ENCODE data around the gene ADARB2. TPM values are rescaled to one million over a fixed set of nuclear protein-coding genes. Genes with fewer than 3 reads are reported as not detected.

The ADARB2 gene
- polyA plus RNA-seq, 1 of the 3 experiments (the other 2 are of a cell fraction) = not detected

DNA sequence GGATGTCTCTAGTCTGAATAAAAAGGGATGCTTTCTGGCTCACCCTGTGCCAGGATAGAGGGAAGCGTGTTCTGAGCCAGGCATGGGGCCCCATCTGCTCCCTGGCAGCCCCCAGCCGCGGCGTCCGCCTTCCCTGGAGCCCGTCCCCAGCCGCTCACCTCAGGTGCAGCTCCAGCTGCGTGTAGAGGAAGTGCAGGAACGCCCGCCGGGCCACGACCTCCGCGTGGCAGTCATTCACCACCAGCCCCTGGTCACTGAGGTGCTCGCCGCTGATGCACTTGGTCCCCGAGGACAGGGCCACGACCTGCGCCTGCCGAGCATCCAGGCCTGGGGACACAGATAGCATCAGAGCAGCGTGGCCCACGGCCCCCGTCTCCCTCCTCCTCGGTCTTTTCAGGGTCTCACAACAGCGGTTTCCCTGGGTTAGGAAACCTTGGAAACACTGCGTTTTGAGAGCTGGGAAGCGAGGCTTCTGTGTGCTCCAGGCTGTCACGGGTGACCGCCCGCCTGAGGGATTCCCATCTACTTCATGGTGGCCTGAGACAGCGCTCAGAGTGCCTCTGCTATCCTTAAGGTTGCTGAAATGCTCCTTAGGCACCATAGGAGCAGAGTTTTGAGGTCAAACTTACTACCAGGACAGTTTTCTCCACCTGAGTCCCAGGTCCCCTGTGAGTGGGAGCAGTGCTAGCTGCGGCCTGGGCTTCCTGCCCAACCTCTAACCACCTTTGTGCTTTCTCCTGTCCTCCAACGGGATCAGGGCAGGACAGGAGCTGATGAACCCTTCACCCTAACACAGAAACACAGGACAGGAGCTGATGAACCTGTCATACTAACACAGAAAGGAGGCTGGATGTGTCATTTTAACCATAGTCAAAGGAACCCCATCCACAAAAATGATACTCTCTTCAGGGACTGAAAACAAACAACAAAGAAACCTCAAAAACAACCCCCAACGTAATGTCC, 495.1 kb downstream of the ADARB2 start (continued):
- TF ChIP-seq, protein P1, sequence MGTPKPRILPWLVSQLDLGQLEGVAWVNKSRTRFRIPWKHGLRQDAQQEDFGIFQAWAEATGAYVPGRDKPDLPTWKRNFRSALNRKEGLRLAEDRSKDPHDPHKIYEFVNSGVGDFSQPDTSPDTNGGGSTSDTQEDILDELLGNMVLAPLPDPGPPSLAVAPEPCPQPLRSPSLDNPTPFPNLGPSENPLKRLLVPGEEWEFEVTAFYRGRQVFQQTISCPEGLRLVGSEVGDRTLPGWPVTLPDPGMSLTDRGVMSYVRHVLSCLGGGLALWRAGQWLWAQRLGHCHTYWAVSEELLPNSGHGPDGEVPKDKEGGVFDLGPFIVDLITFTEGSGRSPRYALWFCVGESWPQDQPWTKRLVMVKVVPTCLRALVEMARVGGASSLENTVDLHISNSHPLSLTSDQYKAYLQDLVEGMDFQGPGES (IDR thresholded peaks at IDR 0.05; ENCODE audit: low read depth, low read length) = no peak

- Histone ChIP-seq H2AFZ (ENCODE audit: low read depth) (no peak overlapping the region), H3F3A (replicated peaks; ENCODE audit: insufficient read depth) (no peaks in the 10 kb centered on the region), H3K4me2 (no peak overlapping the region), H3K9me2 (no peaks in the 10 kb centered on the region), H3K36me3 (replicated peaks in 1 of 2; ENCODE audit: control insufficient read depth in 1 of 2, insufficient read depth in 2 of 2, low read length in 1 of 2) (no peaks in the 10 kb centered on the region), H3K9me3 (no peaks in the 10 kb centered on the region), H3K9ac (no peak overlapping the region), H3K27me3 (ENCODE audit: insufficient read depth) (no peaks in the 10 kb centered on the region), H3K79me2 (ENCODE audit: insufficient read depth) (no peaks in the 10 kb centered on the region), H3K27ac (ENCODE audit: low read depth in 2 of 2, low read length in 1 of 2) (no peak overlapping the region; a peak in 1 of 4 replicates), H4K20me1 (ENCODE audit: insufficient read depth) (no peaks in the 10 kb centered on the region), H3K4me1 (ENCODE audit: control insufficient read depth in 1 of 2, insufficient read depth in 2 of 2, low read depth in 1 of 2, low read length in 1 of 2) (peaks cover 0 to 11% of the 10 kb centered on the region in 2 experiments; a peak in 1 of 4 replicates), H3K4me3 (ENCODE audit: low read depth in 2 of 2, low read length in 1 of 2) (no peak overlapping the region)
- POLR2A ChIA-PET = no interaction called here
- CTCF ChIA-PET = no interaction called here
- WGBS (ENCODE audit: low lambda C conversion rate) = 50% methylated on average over 10 of the region's 16 CpGs
- no peak for TF ChIP-seq JUND (IDR thresholded peaks at IDR 0.05)
- no peak for TF ChIP-seq GABPA (IDR thresholded peaks at IDR 0.05; ENCODE audit: low read depth)
- TF ChIP-seq, protein P2, sequence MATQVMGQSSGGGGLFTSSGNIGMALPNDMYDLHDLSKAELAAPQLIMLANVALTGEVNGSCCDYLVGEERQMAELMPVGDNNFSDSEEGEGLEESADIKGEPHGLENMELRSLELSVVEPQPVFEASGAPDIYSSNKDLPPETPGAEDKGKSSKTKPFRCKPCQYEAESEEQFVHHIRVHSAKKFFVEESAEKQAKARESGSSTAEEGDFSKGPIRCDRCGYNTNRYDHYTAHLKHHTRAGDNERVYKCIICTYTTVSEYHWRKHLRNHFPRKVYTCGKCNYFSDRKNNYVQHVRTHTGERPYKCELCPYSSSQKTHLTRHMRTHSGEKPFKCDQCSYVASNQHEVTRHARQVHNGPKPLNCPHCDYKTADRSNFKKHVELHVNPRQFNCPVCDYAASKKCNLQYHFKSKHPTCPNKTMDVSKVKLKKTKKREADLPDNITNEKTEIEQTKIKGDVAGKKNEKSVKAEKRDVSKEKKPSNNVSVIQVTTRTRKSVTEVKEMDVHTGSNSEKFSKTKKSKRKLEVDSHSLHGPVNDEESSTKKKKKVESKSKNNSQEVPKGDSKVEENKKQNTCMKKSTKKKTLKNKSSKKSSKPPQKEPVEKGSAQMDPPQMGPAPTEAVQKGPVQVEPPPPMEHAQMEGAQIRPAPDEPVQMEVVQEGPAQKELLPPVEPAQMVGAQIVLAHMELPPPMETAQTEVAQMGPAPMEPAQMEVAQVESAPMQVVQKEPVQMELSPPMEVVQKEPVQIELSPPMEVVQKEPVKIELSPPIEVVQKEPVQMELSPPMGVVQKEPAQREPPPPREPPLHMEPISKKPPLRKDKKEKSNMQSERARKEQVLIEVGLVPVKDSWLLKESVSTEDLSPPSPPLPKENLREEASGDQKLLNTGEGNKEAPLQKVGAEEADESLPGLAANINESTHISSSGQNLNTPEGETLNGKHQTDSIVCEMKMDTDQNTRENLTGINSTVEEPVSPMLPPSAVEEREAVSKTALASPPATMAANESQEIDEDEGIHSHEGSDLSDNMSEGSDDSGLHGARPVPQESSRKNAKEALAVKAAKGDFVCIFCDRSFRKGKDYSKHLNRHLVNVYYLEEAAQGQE (IDR thresholded peaks at IDR 0.05; ENCODE audit: low read depth, low read length) = no peak
- TF ChIP-seq FOXM1 (IDR thresholded peaks at IDR 0.05; ENCODE audit: low read depth) = no peak
- no peak for TF ChIP-seq TAF1 (IDR thresholded peaks at IDR 0.05; ENCODE audit: borderline replicate concordance, low read depth, low read length)
- TF ChIP-seq RAD21 (IDR thresholded peaks at IDR 0.05; ENCODE audit: low read length) = no peak
- TF ChIP-seq EZH2phosphoT487 (IDR thresholded peaks at IDR 0.05; ENCODE audit: borderline replicate concordance, low read depth) = no peak
- no peak for TF ChIP-seq RXRA (IDR thresholded peaks at IDR 0.05; ENCODE audit: borderline replicate concordance, low read depth)
- no peak for TF ChIP-seq SMC3 (IDR thresholded peaks at IDR 0.05; ENCODE audit: low read depth, low read length)
- no peak for TF ChIP-seq RFX5 (IDR thresholded peaks at IDR 0.05; ENCODE audit: low read length)
- no peak for TF ChIP-seq EP300 (IDR thresholded peaks at IDR 0.05; ENCODE audit: borderline replicate concordance in 1 of 2, low read depth in 1 of 2, low read length in 1 of 2)
- TF ChIP-seq, protein P3, sequence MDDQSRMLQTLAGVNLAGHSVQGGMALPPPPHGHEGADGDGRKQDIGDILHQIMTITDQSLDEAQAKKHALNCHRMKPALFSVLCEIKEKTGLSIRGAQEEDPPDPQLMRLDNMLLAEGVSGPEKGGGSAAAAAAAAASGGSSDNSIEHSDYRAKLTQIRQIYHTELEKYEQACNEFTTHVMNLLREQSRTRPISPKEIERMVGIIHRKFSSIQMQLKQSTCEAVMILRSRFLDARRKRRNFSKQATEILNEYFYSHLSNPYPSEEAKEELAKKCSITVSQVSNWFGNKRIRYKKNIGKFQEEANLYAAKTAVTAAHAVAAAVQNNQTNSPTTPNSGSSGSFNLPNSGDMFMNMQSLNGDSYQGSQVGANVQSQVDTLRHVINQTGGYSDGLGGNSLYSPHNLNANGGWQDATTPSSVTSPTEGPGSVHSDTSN (IDR thresholded peaks at IDR 0.05) = no peak
- no peak for TF ChIP-seq MXI1 (IDR thresholded peaks at IDR 0.05; ENCODE audit: low read depth, low read length)
- TF ChIP-seq, protein P1 (IDR thresholded peaks at IDR 0.05; ENCODE audit: low read depth, low read length) = no peak
- TF ChIP-seq NFIC (IDR thresholded peaks at IDR 0.05; ENCODE audit: borderline replicate concordance) = no peak
- TF ChIP-seq, protein P4, sequence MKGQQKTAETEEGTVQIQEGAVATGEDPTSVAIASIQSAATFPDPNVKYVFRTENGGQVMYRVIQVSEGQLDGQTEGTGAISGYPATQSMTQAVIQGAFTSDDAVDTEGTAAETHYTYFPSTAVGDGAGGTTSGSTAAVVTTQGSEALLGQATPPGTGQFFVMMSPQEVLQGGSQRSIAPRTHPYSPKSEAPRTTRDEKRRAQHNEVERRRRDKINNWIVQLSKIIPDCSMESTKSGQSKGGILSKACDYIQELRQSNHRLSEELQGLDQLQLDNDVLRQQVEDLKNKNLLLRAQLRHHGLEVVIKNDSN (IDR thresholded peaks at IDR 0.05; ENCODE audit: borderline replicate concordance, low read depth) = no peak
- no peak for TF ChIP-seq POLR2AphosphoS5 (IDR thresholded peaks at IDR 0.05; ENCODE audit: low read depth, low read length)
- no peak for DNase-seq
Measured at GRCh38 chr10:1241322-1241890, 495.9 kb downstream of the ADARB2 start.
